ENCODE results near the gene TNK1.

GRCh38 chr17:7406235-7406825, 25.4 kb downstream of the TNK1 start:
- TF ChIP-seq, protein P1, sequence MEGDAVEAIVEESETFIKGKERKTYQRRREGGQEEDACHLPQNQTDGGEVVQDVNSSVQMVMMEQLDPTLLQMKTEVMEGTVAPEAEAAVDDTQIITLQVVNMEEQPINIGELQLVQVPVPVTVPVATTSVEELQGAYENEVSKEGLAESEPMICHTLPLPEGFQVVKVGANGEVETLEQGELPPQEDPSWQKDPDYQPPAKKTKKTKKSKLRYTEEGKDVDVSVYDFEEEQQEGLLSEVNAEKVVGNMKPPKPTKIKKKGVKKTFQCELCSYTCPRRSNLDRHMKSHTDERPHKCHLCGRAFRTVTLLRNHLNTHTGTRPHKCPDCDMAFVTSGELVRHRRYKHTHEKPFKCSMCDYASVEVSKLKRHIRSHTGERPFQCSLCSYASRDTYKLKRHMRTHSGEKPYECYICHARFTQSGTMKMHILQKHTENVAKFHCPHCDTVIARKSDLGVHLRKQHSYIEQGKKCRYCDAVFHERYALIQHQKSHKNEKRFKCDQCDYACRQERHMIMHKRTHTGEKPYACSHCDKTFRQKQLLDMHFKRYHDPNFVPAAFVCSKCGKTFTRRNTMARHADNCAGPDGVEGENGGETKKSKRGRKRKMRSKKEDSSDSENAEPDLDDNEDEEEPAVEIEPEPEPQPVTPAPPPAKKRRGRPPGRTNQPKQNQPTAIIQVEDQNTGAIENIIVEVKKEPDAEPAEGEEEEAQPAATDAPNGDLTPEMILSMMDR (conservative IDR thresholded peaks at IDR 0.05 in 1 of 2, IDR thresholded peaks at IDR 0.05 in 1 of 2; ENCODE audit: extremely low read depth in 1 of 2, insufficient read depth in 1 of 2, low read depth in 1 of 2, low read length in 2 of 2): no peak
- no peak for TF ChIP-seq EZH2 (IDR thresholded peaks at IDR 0.05; ENCODE audit: borderline replicate concordance, low read length)

All from mammary epithelial cell (primary cell).